ENCODE data around the gene RFX8.

The RFX8 gene

GRCh38 chr2:101364878-101365277 lies 110.0 kb downstream of the RFX8 start:
- H3K4me3 ChIP-seq (ENCODE audit: low read length in 2 of 2): no peak overlapping the region
- peaks cover 0 to 2% of the 10 kb centered on the region in 2 donors for H3K27me3 ChIP-seq (ENCODE audit: control insufficient read depth in 1 of 2, insufficient read depth in 2 of 2, low read length in 2 of 2)
- H3K4me1 ChIP-seq (ENCODE audit: control insufficient read depth, insufficient read depth, low read length): no peaks in the 10 kb centered on the region
- no peaks in the 10 kb centered on the region for H3K9me3 ChIP-seq (ENCODE audit: control insufficient read depth in 2 of 2, low read length in 2 of 2)
- no peak overlapping the region for H3K27ac ChIP-seq (ENCODE audit: low read length)
- no peak overlapping the region for H3K9ac ChIP-seq (ENCODE audit: low read length in 2 of 2)
- H3K36me3 ChIP-seq (ENCODE audit: control insufficient read depth in 2 of 2, insufficient read depth in 2 of 2, low read length in 2 of 2): no peaks in the 10 kb centered on the region

- Histone ChIP-seq H3K36me3 (ENCODE audit: control insufficient read depth in 2 of 2, insufficient read depth in 2 of 2, low read length in 2 of 2) (no peaks in the 10 kb centered on the region), H3K27me3 (ENCODE audit: control insufficient read depth in 1 of 2, insufficient read depth in 2 of 2, low read length in 2 of 2) (peaks cover 0 to 2% of the 10 kb centered on the region in 2 donors), H3K9ac (ENCODE audit: low read length in 2 of 2) (no peak overlapping the region), H3K4me3 (ENCODE audit: low read length in 2 of 2) (no peak overlapping the region), H3K4me1 (ENCODE audit: control insufficient read depth, insufficient read depth, low read length) (no peaks in the 10 kb centered on the region), H3K27ac (ENCODE audit: low read length) (no peak overlapping the region), H3K9me3 (ENCODE audit: control insufficient read depth in 2 of 2, low read length in 2 of 2) (no peaks in the 10 kb centered on the region)
Observed at GRCh38 chr2:101362777-101363176, 112.1 kb downstream of the RFX8 start.

- Histone ChIP-seq H3K36me3 (ENCODE audit: control insufficient read depth in 2 of 2, insufficient read depth in 2 of 2, low read length in 2 of 2) (no peaks in the 10 kb centered on the region), H3K27me3 (ENCODE audit: control insufficient read depth in 1 of 2, insufficient read depth in 2 of 2, low read length in 2 of 2) (peaks cover 0 to 2% of the 10 kb centered on the region in 2 donors), H3K27ac (ENCODE audit: low read length) (no peak overlapping the region), H3K4me1 (ENCODE audit: control insufficient read depth, insufficient read depth, low read length) (no peaks in the 10 kb centered on the region), H3K9me3 (ENCODE audit: control insufficient read depth in 2 of 2, low read length in 2 of 2) (no peaks in the 10 kb centered on the region), H3K4me3 (ENCODE audit: low read length in 2 of 2) (no peak overlapping the region), H3K9ac (ENCODE audit: low read length in 2 of 2) (no peak overlapping the region)
Observed at GRCh38 chr2:101362316-101362715, 112.6 kb downstream of the RFX8 start.

GRCh38 chr2:101361522-101361921 lies 113.4 kb downstream of the RFX8 start:
- Histone ChIP-seq H3K27me3 (ENCODE audit: control insufficient read depth in 1 of 2, insufficient read depth in 2 of 2, low read length in 2 of 2) (peaks cover 0 to 2% of the 10 kb centered on the region in 2 donors), H3K9ac (ENCODE audit: low read length in 2 of 2) (no peak overlapping the region), H3K27ac (ENCODE audit: low read length) (no peak overlapping the region), H3K4me3 (ENCODE audit: low read length in 2 of 2) (no peak overlapping the region), H3K4me1 (ENCODE audit: control insufficient read depth, insufficient read depth, low read length) (no peaks in the 10 kb centered on the region), H3K9me3 (ENCODE audit: control insufficient read depth in 2 of 2, low read length in 2 of 2) (no peaks in the 10 kb centered on the region), H3K36me3 (ENCODE audit: control insufficient read depth in 2 of 2, insufficient read depth in 2 of 2, low read length in 2 of 2) (no peaks in the 10 kb centered on the region)

- Histone ChIP-seq H3K27me3 (ENCODE audit: control insufficient read depth in 1 of 2, insufficient read depth in 2 of 2, low read length in 2 of 2) (peaks cover 0 to 2% of the 10 kb centered on the region in 2 donors), H3K36me3 (ENCODE audit: control insufficient read depth in 2 of 2, insufficient read depth in 2 of 2, low read length in 2 of 2) (no peaks in the 10 kb centered on the region), H3K9me3 (ENCODE audit: control insufficient read depth in 2 of 2, low read length in 2 of 2) (no peaks in the 10 kb centered on the region), H3K4me3 (ENCODE audit: low read length in 2 of 2) (no peak overlapping the region), H3K4me1 (ENCODE audit: control insufficient read depth, insufficient read depth, low read length) (no peaks in the 10 kb centered on the region), H3K9ac (ENCODE audit: low read length in 2 of 2) (no peak overlapping the region), H3K27ac (ENCODE audit: low read length) (no peak overlapping the region)
Observed at GRCh38 chr2:101361121-101361520, 113.8 kb downstream of the RFX8 start.

GRCh38 chr2:101360232-101360631 lies 114.7 kb downstream of the RFX8 start:
- H3K9me3 ChIP-seq (ENCODE audit: control insufficient read depth in 2 of 2, low read length in 2 of 2): no peaks in the 10 kb centered on the region
- no peak overlapping the region for H3K27ac ChIP-seq (ENCODE audit: low read length)
- H3K9ac ChIP-seq (ENCODE audit: low read length in 2 of 2): no peak overlapping the region
- H3K4me1 ChIP-seq (ENCODE audit: control insufficient read depth, insufficient read depth, low read length): no peaks in the 10 kb centered on the region
- no peaks in the 10 kb centered on the region for H3K36me3 ChIP-seq (ENCODE audit: control insufficient read depth in 2 of 2, insufficient read depth in 2 of 2, low read length in 2 of 2)
- H3K4me3 ChIP-seq (ENCODE audit: low read length in 2 of 2): no peak overlapping the region
- H3K27me3 ChIP-seq (ENCODE audit: control insufficient read depth in 1 of 2, insufficient read depth in 2 of 2, low read length in 2 of 2): peaks cover 0 to 2% of the 10 kb centered on the region in 2 donors

GRCh38 chr2:101359410-101359954 lies 115.4 kb downstream of the RFX8 start:
- no peaks in the 10 kb centered on the region for H3K4me1 ChIP-seq (ENCODE audit: control insufficient read depth, insufficient read depth, low read length)
- no peak overlapping the region for H3K4me3 ChIP-seq (ENCODE audit: low read length in 2 of 2)
- no peak overlapping the region for H3K27ac ChIP-seq (ENCODE audit: low read length)
- H3K9ac ChIP-seq (ENCODE audit: low read length in 2 of 2): no peak overlapping the region
- H3K36me3 ChIP-seq (ENCODE audit: control insufficient read depth in 2 of 2, insufficient read depth in 2 of 2, low read length in 2 of 2): no peaks in the 10 kb centered on the region
- H3K9me3 ChIP-seq (ENCODE audit: control insufficient read depth in 2 of 2, low read length in 2 of 2): no peaks in the 10 kb centered on the region
- H3K27me3 ChIP-seq (ENCODE audit: control insufficient read depth in 1 of 2, insufficient read depth in 2 of 2, low read length in 2 of 2): peaks cover 0 to 2% of the 10 kb centered on the region in 2 donors

GRCh38 chr2:101357376-101357775 lies 117.5 kb downstream of the RFX8 start:
- Histone ChIP-seq H3K9ac (ENCODE audit: low read length in 2 of 2) (no peak overlapping the region), H3K4me3 (ENCODE audit: low read length in 2 of 2) (no peak overlapping the region), H3K36me3 (ENCODE audit: control insufficient read depth in 2 of 2, insufficient read depth in 2 of 2, low read length in 2 of 2) (no peaks in the 10 kb centered on the region), H3K27ac (ENCODE audit: low read length) (no peak overlapping the region), H3K4me1 (ENCODE audit: control insufficient read depth, insufficient read depth, low read length) (no peaks in the 10 kb centered on the region), H3K9me3 (ENCODE audit: control insufficient read depth in 2 of 2, low read length in 2 of 2) (no peaks in the 10 kb centered on the region), H3K27me3 (ENCODE audit: control insufficient read depth in 1 of 2, insufficient read depth in 2 of 2, low read length in 2 of 2) (peaks cover 0 to 2% of the 10 kb centered on the region in 2 donors)

- no peaks in the 10 kb centered on the region for H3K9me3 ChIP-seq (ENCODE audit: control insufficient read depth in 2 of 2, low read length in 2 of 2)
- H3K27ac ChIP-seq (ENCODE audit: low read length): no peak overlapping the region
- H3K36me3 ChIP-seq (ENCODE audit: control insufficient read depth in 2 of 2, insufficient read depth in 2 of 2, low read length in 2 of 2): no peaks in the 10 kb centered on the region
- H3K4me3 ChIP-seq (ENCODE audit: low read length in 2 of 2): no peak overlapping the region
- H3K9ac ChIP-seq (ENCODE audit: low read length in 2 of 2): no peak overlapping the region
- H3K27me3 ChIP-seq (ENCODE audit: control insufficient read depth in 1 of 2, insufficient read depth in 2 of 2, low read length in 2 of 2): no peaks in the 10 kb centered on the region
- H3K4me1 ChIP-seq (ENCODE audit: control insufficient read depth, insufficient read depth, low read length): no peaks in the 10 kb centered on the region
Observed at GRCh38 chr2:101356521-101356920, 118.4 kb downstream of the RFX8 start.

- Histone ChIP-seq H3K9me3 (ENCODE audit: control insufficient read depth in 2 of 2, low read length in 2 of 2) (no peaks in the 10 kb centered on the region), H3K4me3 (ENCODE audit: low read length in 2 of 2) (no peak overlapping the region), H3K27me3 (ENCODE audit: control insufficient read depth in 1 of 2, insufficient read depth in 2 of 2, low read length in 2 of 2) (peaks cover 0 to under 1% of the 10 kb centered on the region in 2 donors), H3K36me3 (ENCODE audit: control insufficient read depth in 2 of 2, insufficient read depth in 2 of 2, low read length in 2 of 2) (no peaks in the 10 kb centered on the region), H3K9ac (ENCODE audit: low read length in 2 of 2) (no peak overlapping the region), H3K4me1 (ENCODE audit: control insufficient read depth, insufficient read depth, low read length) (no peaks in the 10 kb centered on the region), H3K27ac (ENCODE audit: low read length) (no peak overlapping the region)
Observed at GRCh38 chr2:101356055-101356454, 118.9 kb downstream of the RFX8 start.

- Histone ChIP-seq H3K36me3 (ENCODE audit: control insufficient read depth in 2 of 2, insufficient read depth in 2 of 2, low read length in 2 of 2) (no peaks in the 10 kb centered on the region), H3K27ac (ENCODE audit: low read length) (no peak overlapping the region), H3K4me3 (ENCODE audit: low read length in 2 of 2) (no peak overlapping the region), H3K9me3 (ENCODE audit: control insufficient read depth in 2 of 2, low read length in 2 of 2) (no peaks in the 10 kb centered on the region), H3K9ac (ENCODE audit: low read length in 2 of 2) (no peak overlapping the region), H3K4me1 (ENCODE audit: control insufficient read depth, insufficient read depth, low read length) (no peaks in the 10 kb centered on the region), H3K27me3 (ENCODE audit: control insufficient read depth in 1 of 2, insufficient read depth in 2 of 2, low read length in 2 of 2) (peaks cover 0 to 2% of the 10 kb centered on the region in 2 donors)
Observed at GRCh38 chr2:101355401-101356054, 119.4 kb downstream of the RFX8 start.
